ENCODE measurements around the gene TEAD3.

GRCh38 chr6:35524380-35525020 lies 27.6 kb upstream of the TEAD3 start:
- TF ChIP-seq, protein P1, sequence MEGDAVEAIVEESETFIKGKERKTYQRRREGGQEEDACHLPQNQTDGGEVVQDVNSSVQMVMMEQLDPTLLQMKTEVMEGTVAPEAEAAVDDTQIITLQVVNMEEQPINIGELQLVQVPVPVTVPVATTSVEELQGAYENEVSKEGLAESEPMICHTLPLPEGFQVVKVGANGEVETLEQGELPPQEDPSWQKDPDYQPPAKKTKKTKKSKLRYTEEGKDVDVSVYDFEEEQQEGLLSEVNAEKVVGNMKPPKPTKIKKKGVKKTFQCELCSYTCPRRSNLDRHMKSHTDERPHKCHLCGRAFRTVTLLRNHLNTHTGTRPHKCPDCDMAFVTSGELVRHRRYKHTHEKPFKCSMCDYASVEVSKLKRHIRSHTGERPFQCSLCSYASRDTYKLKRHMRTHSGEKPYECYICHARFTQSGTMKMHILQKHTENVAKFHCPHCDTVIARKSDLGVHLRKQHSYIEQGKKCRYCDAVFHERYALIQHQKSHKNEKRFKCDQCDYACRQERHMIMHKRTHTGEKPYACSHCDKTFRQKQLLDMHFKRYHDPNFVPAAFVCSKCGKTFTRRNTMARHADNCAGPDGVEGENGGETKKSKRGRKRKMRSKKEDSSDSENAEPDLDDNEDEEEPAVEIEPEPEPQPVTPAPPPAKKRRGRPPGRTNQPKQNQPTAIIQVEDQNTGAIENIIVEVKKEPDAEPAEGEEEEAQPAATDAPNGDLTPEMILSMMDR (IDR thresholded peaks at IDR 0.05 in 2 of 3, conservative IDR thresholded peaks at IDR 0.05 in 1 of 3; ENCODE audit: control insufficient read depth in 2 of 3, extremely low read depth in 1 of 3, insufficient read depth in 1 of 3, low read depth in 3 of 3, low read length in 3 of 3), result no peak
- TF ChIP-seq CREB1 (IDR thresholded peaks at IDR 0.05; ENCODE audit: low read depth) (no peak), EZH2 (IDR thresholded peaks at IDR 0.05; ENCODE audit: borderline replicate concordance, control insufficient read depth, low read depth, low read length) (no peak), RCOR1 (conservative IDR thresholded peaks at IDR 0.05; ENCODE audit: low read depth, low read length) (no peak), EP300 (IDR thresholded peaks at IDR 0.05; ENCODE audit: borderline replicate concordance in 1 of 2, control insufficient read depth in 1 of 2, low read depth in 2 of 2, low read length in 2 of 2) (no peak), ATF2 (IDR thresholded peaks at IDR 0.05; ENCODE audit: low read length) (no peak), STAT1 (conservative IDR thresholded peaks at IDR 0.05) (no peak), GABPA (IDR thresholded peaks at IDR 0.05; ENCODE audit: low read depth) (no peak)
- TF ChIP-seq, protein P2, sequence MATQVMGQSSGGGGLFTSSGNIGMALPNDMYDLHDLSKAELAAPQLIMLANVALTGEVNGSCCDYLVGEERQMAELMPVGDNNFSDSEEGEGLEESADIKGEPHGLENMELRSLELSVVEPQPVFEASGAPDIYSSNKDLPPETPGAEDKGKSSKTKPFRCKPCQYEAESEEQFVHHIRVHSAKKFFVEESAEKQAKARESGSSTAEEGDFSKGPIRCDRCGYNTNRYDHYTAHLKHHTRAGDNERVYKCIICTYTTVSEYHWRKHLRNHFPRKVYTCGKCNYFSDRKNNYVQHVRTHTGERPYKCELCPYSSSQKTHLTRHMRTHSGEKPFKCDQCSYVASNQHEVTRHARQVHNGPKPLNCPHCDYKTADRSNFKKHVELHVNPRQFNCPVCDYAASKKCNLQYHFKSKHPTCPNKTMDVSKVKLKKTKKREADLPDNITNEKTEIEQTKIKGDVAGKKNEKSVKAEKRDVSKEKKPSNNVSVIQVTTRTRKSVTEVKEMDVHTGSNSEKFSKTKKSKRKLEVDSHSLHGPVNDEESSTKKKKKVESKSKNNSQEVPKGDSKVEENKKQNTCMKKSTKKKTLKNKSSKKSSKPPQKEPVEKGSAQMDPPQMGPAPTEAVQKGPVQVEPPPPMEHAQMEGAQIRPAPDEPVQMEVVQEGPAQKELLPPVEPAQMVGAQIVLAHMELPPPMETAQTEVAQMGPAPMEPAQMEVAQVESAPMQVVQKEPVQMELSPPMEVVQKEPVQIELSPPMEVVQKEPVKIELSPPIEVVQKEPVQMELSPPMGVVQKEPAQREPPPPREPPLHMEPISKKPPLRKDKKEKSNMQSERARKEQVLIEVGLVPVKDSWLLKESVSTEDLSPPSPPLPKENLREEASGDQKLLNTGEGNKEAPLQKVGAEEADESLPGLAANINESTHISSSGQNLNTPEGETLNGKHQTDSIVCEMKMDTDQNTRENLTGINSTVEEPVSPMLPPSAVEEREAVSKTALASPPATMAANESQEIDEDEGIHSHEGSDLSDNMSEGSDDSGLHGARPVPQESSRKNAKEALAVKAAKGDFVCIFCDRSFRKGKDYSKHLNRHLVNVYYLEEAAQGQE (IDR thresholded peaks at IDR 0.05; ENCODE audit: low read depth, low read length), result no peak

Measured in GM12878 (cell line).